Breast epithelium (tissue), 3 donors: ENCODE results near the gene NCSTN.

ENCODE experiments used
- CTCF ChIP-seq, 3 donors: fragments of 450-650 bp; IDR thresholded peaks; one replicate each; pipeline ENCODE4 v1.5.1; 2016 to 2017; ENCODE audit warnings: antibody characterized with exemption in 3 of 3, mild to moderate bottlenecking in 3 of 3, moderate library complexity in 3 of 3
- POLR2A ChIP-seq: fragments of 450-650 bp; IDR thresholded peaks from one replicate; pipeline ENCODE4 v1.6.1; 2016; ENCODE audit warnings: antibody characterized with exemption, mild to moderate bottlenecking, moderate library complexity
- POLR2AphosphoS5 ChIP-seq, 3 donors: sonication (generic); formaldehyde crosslinking; IDR thresholded peaks; one replicate each; pipeline ENCODE4 v1.6.1; 2017; ENCODE audit warnings: antibody characterized with exemption in 3 of 3

- TF ChIP-seq POLR2A (no peak), POLR2AphosphoS5 (IDR thresholded peaks at IDR 0.05) (no peak), CTCF (IDR thresholded peaks at IDR 0.05) (no peak)
These were observed 34.6 kb upstream of the NCSTN start for GRCh38 chr1:160308451-160309184.
